Panc1 (cell line): ENCODE data around the gene RGCC. TPM values are rescaled to one million over a fixed set of nuclear protein-coding genes. Genes with fewer than 3 reads are reported as not detected.

Source experiments
- ATAC-seq: fragments of 200-7000 bp; cut with Tn5 transposase; 2 replicates; pipeline ENCODE4 v1.9.1; 2020; ENCODE audit warnings: mild to moderate bottlenecking, moderate library complexity
- BruUV-seq: library from RNA; stranded (reverse); fragments of 400-500 nt; replicated peaks from 2 replicates; lab custom pipeline; 2021; lab: Mats Ljungman, UMichigan
- CTCF ChIA-PET: fragments of 300-600 bp; sonication (Branson Sonifier 250); formaldehyde crosslinking; loops from one replicate; lab custom pipeline; 2022; ENCODE audit warnings: antibody characterized with exemption; lab: Charles Lee
- POLR2A ChIA-PET: fragments of 300-600 bp; sonication (Branson Sonifier 250); formaldehyde crosslinking; loops from one replicate; lab custom pipeline; 2022; ENCODE audit warnings: antibody characterized with exemption; lab: Charles Lee
- DNase-seq: peaks from one replicate; pipeline ENCODE4 v3.0.0-alpha.2; 2010; ENCODE audit warnings: low read depth, low spot score
- H3K27ac ChIP-seq: 2 replicates; pipeline ENCODE4 v1.5.1; 2011; ENCODE audit warnings: mild to moderate bottlenecking, low read length, inconsistent platforms
- H3K27me3 ChIP-seq: fragments of 200-500 bp; sonication (Bioruptor generic); 2 replicates; pipeline ENCODE4 v1.6.0; 2014; ENCODE audit warnings: low read length, inconsistent platforms; ENCODE audit not compliant: control insufficient read depth, insufficient read depth
- H3K36me3 ChIP-seq: fragments of 200-500 bp; sonication (Bioruptor generic); 2 replicates; pipeline ENCODE4 v1.5.1; 2014; ENCODE audit warnings: inconsistent platforms, mild to moderate bottlenecking, low read length, moderate library complexity; ENCODE audit not compliant: control insufficient read depth, insufficient read depth
- H3K4me1 ChIP-seq: 2 replicates; pipeline ENCODE4 v1.5.1; 2011; ENCODE audit warnings: inconsistent platforms, mild to moderate bottlenecking, low read length, moderate library complexity; ENCODE audit not compliant: control insufficient read depth, insufficient read depth
- H3K4me3 ChIP-seq, 2 experiments: 2 replicates each; pipeline ENCODE4 v1.5.1; 2011 to 2012; ENCODE audit warnings: low read depth in 2 of 2, low read length in 2 of 2, mild to moderate bottlenecking in 2 of 2, inconsistent platforms in 1 of 2, moderate library complexity in 1 of 2
- H3K9me3 ChIP-seq: fragments of 200-500 bp; sonication (Bioruptor generic); 2 replicates; pipeline ENCODE4 v1.5.1; 2014; ENCODE audit warnings: low read depth, mild to moderate bottlenecking, inconsistent platforms, low read length, moderate library complexity; ENCODE audit not compliant: control insufficient read depth, insufficient read depth
- CTCF ChIP-seq: fragments of 450-650 bp; IDR thresholded peaks from 2 replicates; pipeline ENCODE4 v1.5.1; 2017; ENCODE audit warnings: mild to moderate bottlenecking
- POLR2AphosphoS5 ChIP-seq: IDR thresholded peaks from 2 replicates; pipeline ENCODE4 v1.6.1; 2012; ENCODE audit warnings: mild to moderate bottlenecking, low read depth, low read length, moderate library complexity
- REST ChIP-seq, 2 experiments: IDR thresholded peaks; 2 replicates each; pipeline ENCODE4 v1.6.1; 2011 to 2012; ENCODE audit warnings: low read depth in 2 of 2, control low read depth in 1 of 2, low read length in 1 of 2, mild to moderate bottlenecking in 1 of 2, moderate library complexity in 1 of 2; ENCODE audit not compliant: insufficient read depth in 1 of 2
- SIN3A ChIP-seq: IDR thresholded peaks from 2 replicates; pipeline ENCODE4 v1.6.1; 2012; ENCODE audit warnings: low read depth, mild to moderate bottlenecking, low read length, moderate library complexity, borderline replicate concordance; ENCODE audit not compliant: insufficient read depth
- TCF7L2 ChIP-seq: IDR thresholded peaks from 2 replicates; pipeline ENCODE4 v1.6.1; 2011; ENCODE audit warnings: mild to moderate bottlenecking, low read depth, low read length, inconsistent platforms
- in situ Hi-C: cut with HindIII; loops from 2 replicates; pipeline ENCODE4 v1.10.0; 2016; ENCODE audit warnings: low sequenced_read_pairs, low pct_unique_long_range_greater_than_20kb
- intact Hi-C: fragments of 100-400 bp; cut with micrococcal nuclease; formaldehyde crosslinking; loops from one replicate; pipeline ENCODE4 v1.10.0; 2022; ENCODE audit not compliant: unreplicated experiment
- total RNA-seq: library from RNA; stranded (reverse); gene quantifications from one replicate; pipeline ENCODE4 v1.2.1, GENCODE V29; 2021; ENCODE audit not compliant: unreplicated experiment

RGCC gene
- total RNA-seq, 1 experiment from 2014 or later = 6.7 TPM

GRCh38 chr13:41506312-41506711, 49.0 kb downstream of the RGCC start:
- POLR2A ChIA-PET = no interaction called here
- BruUV-seq = no TSS peak
- no peak for ATAC-seq
- CTCF ChIA-PET = no interaction called here
- H3K27ac ChIP-seq = no peak overlapping the region
- DNase-seq = no peak
- in situ Hi-C loops (no loop called here), intact Hi-C loops (no loop called here)
- H3K27me3 ChIP-seq = no peaks in the 10 kb centered on the region
- no peak overlapping the region for H3K4me3 ChIP-seq
- no peaks in the 10 kb centered on the region for H3K9me3 ChIP-seq
- TF ChIP-seq POLR2AphosphoS5 = no peak
- TF ChIP-seq REST (IDR thresholded peaks at IDR 0.05; ENCODE audit: insufficient read depth in 1 of 2, low read depth in 2 of 2, low read length in 1 of 2) = no peak
- no peak for TF ChIP-seq SIN3A
- TF ChIP-seq CTCF = no peak
- TF ChIP-seq TCF7L2 = no peak
- H3K4me1 ChIP-seq = no peaks in the 10 kb centered on the region
- no peaks in the 10 kb centered on the region for H3K36me3 ChIP-seq

GRCh38 chr13:41509971-41510370, 52.6 kb downstream of the RGCC start:
- BruUV-seq = no TSS peak
- ATAC-seq (no peak), DNase-seq (no peak)
- no peaks in the 10 kb centered on the region for H3K36me3 ChIP-seq
- CTCF ChIA-PET = no interaction called here
- H3K4me3 ChIP-seq = no peak overlapping the region
- no peaks in the 10 kb centered on the region for H3K9me3 ChIP-seq
- intact Hi-C loops = no loop called here
- in situ Hi-C loops = no loop called here
- no peak for TF ChIP-seq SIN3A
- no peak for TF ChIP-seq CTCF
- no peak for TF ChIP-seq POLR2AphosphoS5
- TF ChIP-seq TCF7L2 = no peak
- TF ChIP-seq REST (IDR thresholded peaks at IDR 0.05; ENCODE audit: insufficient read depth in 1 of 2, low read depth in 2 of 2, low read length in 1 of 2) = no peak
- no peaks in the 10 kb centered on the region for H3K4me1 ChIP-seq
- no peaks in the 10 kb centered on the region for H3K27me3 ChIP-seq
- H3K27ac ChIP-seq = no peak overlapping the region
- POLR2A ChIA-PET = no interaction called here
